AG10803 (cell line): ENCODE data around the gene ZC3H7B.
A peak's percentile ranks its signal among the peaks of the same experiment; 100 is the strongest.

Experiments
- DNase-seq: peaks from one replicate; pipeline ENCODE4 v3.0.0; 2010; ENCODE audit warnings: low read depth
- H3K4me3 ChIP-seq: 2 replicates; pipeline ENCODE4 v1.5.1; 2011; ENCODE audit warnings: mild to moderate bottlenecking, low read length, control low read depth
- CTCF ChIP-seq: conservative IDR thresholded peaks from 2 replicates; pipeline ENCODE4 v1.5.1; 2011; ENCODE audit warnings: mild to moderate bottlenecking, low read length, control low read depth, inconsistent platforms

ZC3H7B gene

GRCh38 chr22:41274856-41275255 lies 26.5 kb upstream of the ZC3H7B start:
- TF ChIP-seq CTCF = no peak
- no peak overlapping the region for H3K4me3 ChIP-seq
- DNase-seq = no peak

- TF ChIP-seq CTCF = no peak
- no peak for DNase-seq
- H3K4me3 ChIP-seq = no peak overlapping the region
These were observed 21.3 kb upstream of the ZC3H7B start for GRCh38 chr22:41280065-41280464.

GRCh38 chr22:41280854-41281253 lies 20.5 kb upstream of the ZC3H7B start:
- TF ChIP-seq CTCF = no peak
- DNase-seq = no peak
- no peak overlapping the region for H3K4me3 ChIP-seq

- DNase-seq = no peak
- H3K4me3 ChIP-seq = no peak overlapping the region; the same call in 1 of the 2 replicates
- TF ChIP-seq CTCF = no peak
These were observed 16.9 kb upstream of the ZC3H7B start for GRCh38 chr22:41284465-41284864.

GRCh38 chr22:41285441-41285819 lies 15.9 kb upstream of the ZC3H7B start:
- peak; percentile 82 for DNase-seq
- peak overlapping the region; percentile 83 for H3K4me3 ChIP-seq
- no peak for TF ChIP-seq CTCF

- H3K4me3 ChIP-seq = peak within 1 kb of the TSS; percentile 83
- peak; percentile 97 for DNase-seq
- TF ChIP-seq CTCF = peak; percentile 22; the same call in 1 of the 2 replicates
These were observed 15.3 kb upstream of the ZC3H7B start, which contains the start of gene RANGAP1 for GRCh38 chr22:41285820-41286638. Gene RANGAP1 (minus strand): TSS chr22:41286187. CDS start chr22:41281044, 5,143 bp downstream.

GRCh38 chr22:41286639-41287091 lies 14.7 kb upstream of the ZC3H7B start:
- H3K4me3 ChIP-seq = peak overlapping the region; percentile 74
- no peak for TF ChIP-seq CTCF
- peak; percentile 29 for DNase-seq
